ENCODE data around the gene DCUN1D4.

The DCUN1D4 gene

GRCh38 chr4:51895816-51896408, 53.0 kb downstream of the DCUN1D4 start:
- no peak for TF ChIP-seq GATA2 (IDR thresholded peaks at IDR 0.05; ENCODE audit: low read depth, low read length)
- no peak for TF ChIP-seq GATA3 (IDR thresholded peaks at IDR 0.05; ENCODE audit: low read depth, low read length)

DNA sequence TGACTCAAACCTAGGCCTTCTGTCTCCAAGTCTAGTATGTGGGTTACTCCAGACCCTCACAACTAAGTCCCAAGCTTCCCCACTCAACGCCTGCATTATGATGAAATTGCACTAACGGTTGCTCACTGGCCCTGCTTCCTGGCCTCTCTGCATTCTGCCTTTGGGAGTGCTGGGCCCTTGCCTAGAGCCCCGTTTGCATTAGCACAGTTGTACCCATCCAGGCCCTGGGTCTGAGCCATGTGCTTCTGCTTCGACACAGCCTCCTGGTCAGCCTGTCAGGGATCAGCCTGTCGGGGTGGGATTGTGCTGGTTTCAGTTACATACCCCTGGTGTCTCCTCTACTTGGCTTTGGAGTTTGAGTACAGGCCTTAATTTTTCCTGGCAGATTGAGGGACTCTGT, 58.4 kb downstream of the DCUN1D4 start:
- no peak for TF ChIP-seq GATA2 (IDR thresholded peaks at IDR 0.05; ENCODE audit: low read depth, low read length)
- TF ChIP-seq GATA3 (IDR thresholded peaks at IDR 0.05; ENCODE audit: low read depth, low read length), result no peak

DNA sequence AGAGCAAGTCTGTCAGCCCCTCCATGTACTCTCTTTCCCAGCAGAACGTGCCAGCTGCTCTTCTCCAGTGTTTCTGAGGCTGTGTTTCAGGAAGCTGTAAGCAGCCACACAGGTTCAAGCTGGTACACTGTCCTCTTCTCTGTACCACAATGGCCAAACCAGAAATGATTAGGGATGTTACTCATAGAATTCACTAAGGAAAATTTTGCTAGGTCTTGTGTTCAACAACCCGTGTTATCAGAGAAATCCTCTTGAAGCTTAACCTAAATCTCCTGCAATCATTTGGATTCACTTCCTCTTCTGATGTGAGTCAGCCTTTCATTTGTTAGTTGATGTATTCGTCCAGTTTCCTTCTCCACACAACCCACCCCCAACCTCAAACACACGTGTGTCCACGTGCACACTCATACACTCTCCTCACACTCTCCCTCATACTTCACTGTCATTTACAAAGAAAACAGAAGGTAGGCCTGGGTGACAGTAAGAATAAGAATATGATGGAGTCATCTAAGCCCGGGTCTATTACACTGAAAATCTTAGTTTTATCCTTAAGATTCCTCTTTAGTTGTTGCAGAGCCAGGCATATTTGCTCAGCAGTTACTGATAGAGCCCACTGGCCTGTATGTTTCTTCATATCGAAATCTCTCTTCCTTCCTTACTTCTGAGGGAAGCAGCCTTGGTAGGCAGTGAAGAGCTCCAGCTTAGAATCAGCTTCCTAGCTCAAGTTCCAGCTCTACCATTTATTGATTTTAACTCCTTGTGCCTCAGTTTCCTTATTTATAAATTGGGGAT, 63.4 kb downstream of the DCUN1D4 start:
- TF ChIP-seq GATA3 (IDR thresholded peaks at IDR 0.05; ENCODE audit: low read depth, low read length), result no peak
- TF ChIP-seq GATA2 (IDR thresholded peaks at IDR 0.05; ENCODE audit: low read depth, low read length), result no peak

DNA sequence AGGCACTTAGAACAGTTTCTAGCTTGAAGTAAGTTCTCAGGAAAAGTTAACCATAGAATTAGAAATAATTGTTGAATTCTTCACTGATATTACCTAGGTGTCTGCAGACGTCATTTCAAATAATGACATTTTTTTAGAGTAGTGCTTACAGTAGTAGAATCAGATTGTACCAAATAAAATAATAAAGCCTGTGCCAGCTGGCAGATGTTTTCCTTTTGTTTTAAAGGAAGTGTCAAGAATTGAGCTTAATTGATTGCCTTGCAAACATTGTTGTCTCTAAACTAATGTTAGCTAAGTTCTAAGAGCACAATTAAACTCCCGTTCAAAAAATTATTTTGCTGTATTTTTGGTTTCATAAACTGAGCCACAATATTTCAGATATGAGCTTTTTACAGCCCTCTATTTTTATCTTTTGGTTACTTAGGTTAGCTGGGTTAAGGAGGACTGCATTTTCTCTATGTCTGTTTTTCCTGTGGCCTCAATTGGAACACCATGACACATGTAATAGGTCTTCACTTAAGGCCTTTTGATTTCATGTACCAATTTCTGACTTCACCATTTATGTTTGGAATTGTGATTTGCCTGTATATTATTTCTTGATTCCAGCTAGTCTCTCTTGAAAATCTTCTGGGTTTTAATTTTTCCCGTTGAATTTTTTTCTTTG, 64.2 kb downstream of the DCUN1D4 start:
- TF ChIP-seq GATA3 (IDR thresholded peaks at IDR 0.05; ENCODE audit: low read depth, low read length), result no peak
- TF ChIP-seq GATA2 (IDR thresholded peaks at IDR 0.05; ENCODE audit: low read depth, low read length), result no peak

GRCh38 chr4:51909236-51909703, 66.3 kb downstream of the DCUN1D4 start:
- no peak for TF ChIP-seq GATA3 (IDR thresholded peaks at IDR 0.05; ENCODE audit: low read depth, low read length)
- TF ChIP-seq GATA2 (IDR thresholded peaks at IDR 0.05; ENCODE audit: low read depth, low read length), result no peak

DNA sequence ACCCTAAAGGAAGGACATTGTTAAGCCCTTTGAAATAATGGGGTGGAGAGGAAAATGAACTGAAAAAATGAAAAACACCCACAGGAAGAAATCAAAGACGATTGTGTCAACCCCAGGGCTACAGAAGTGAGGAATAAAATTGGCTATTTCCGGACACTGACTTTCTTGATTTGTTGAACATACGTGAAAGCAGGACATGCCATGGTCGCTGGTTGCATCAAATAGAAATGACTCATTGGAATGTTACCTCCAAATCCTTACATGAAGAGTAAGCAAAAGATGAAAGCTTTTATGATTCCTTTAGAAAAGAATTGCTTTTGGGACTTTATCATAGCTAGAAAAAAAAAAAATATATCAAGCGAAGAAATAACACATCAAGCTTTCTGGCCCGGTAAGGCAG, 75.3 kb downstream of the DCUN1D4 start:
- TF ChIP-seq GATA2 (IDR thresholded peaks at IDR 0.05; ENCODE audit: low read depth, low read length) (no peak), GATA3 (IDR thresholded peaks at IDR 0.05; ENCODE audit: low read depth, low read length) (no peak)

- no peak for TF ChIP-seq GATA3 (IDR thresholded peaks at IDR 0.05; ENCODE audit: low read depth, low read length)
- no peak for TF ChIP-seq GATA2 (IDR thresholded peaks at IDR 0.05; ENCODE audit: low read depth, low read length)
These were observed 80.4 kb downstream of the DCUN1D4 start for GRCh38 chr4:51923343-51923742.

DNA sequence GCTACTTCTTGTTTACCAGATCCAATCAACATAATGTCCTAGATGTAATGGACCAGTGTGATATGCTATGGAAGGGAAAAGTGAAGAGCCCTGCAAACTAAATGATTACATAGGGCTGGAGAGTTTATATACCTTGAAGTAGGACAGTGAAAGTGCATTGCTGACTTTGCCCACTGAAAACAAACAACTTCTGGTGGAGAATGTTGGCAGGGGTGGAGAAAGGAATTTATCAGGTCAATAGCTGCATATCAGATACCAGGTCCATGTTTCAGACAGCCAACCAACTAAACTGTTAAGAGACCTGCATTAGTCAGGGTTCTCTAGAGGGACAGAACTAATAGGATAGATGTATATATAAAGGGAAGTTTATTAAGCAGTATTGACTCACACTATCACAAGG, 82.4 kb downstream of the DCUN1D4 start:
- TF ChIP-seq GATA2 (IDR thresholded peaks at IDR 0.05; ENCODE audit: low read depth, low read length) (no peak), GATA3 (IDR thresholded peaks at IDR 0.05; ENCODE audit: low read depth, low read length) (no peak)

DNA sequence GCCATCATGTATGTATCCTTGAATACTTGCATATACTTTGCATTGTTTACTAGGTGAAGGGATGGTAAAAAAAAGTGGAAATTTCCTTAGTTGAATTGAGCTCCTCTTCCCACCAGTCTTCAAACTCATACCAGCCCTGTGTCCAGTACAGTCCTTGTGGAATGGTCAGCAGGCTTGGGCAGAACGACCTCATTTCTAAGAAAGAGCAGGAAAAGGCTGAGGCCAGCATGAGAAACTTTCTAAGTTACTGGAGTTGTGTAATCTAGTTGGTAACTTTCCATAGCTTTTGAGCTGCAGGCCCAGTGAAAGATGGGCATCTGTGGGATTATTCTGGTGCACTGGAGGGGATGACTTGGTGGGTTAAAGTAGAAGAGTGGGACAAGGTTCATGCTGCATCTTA, 87.6 kb downstream of the DCUN1D4 start:
- TF ChIP-seq GATA3 (IDR thresholded peaks at IDR 0.05; ENCODE audit: low read depth, low read length) (no peak), GATA2 (IDR thresholded peaks at IDR 0.05; ENCODE audit: low read depth, low read length) (no peak)

GRCh38 chr4:51931461-51931860, 88.5 kb downstream of the DCUN1D4 start:
- TF ChIP-seq GATA2 (IDR thresholded peaks at IDR 0.05; ENCODE audit: low read depth, low read length), result no peak
- no peak for TF ChIP-seq GATA3 (IDR thresholded peaks at IDR 0.05; ENCODE audit: low read depth, low read length)

GRCh38 chr4:51932261-51932660, 89.3 kb downstream of the DCUN1D4 start:
- TF ChIP-seq GATA3 (IDR thresholded peaks at IDR 0.05; ENCODE audit: low read depth, low read length) (no peak), GATA2 (IDR thresholded peaks at IDR 0.05; ENCODE audit: low read depth, low read length) (no peak)

GRCh38 chr4:51932684-51933083, 89.7 kb downstream of the DCUN1D4 start:
- TF ChIP-seq GATA3 (IDR thresholded peaks at IDR 0.05; ENCODE audit: low read depth, low read length), result no peak
- TF ChIP-seq GATA2 (IDR thresholded peaks at IDR 0.05; ENCODE audit: low read depth, low read length), result no peak

DNA sequence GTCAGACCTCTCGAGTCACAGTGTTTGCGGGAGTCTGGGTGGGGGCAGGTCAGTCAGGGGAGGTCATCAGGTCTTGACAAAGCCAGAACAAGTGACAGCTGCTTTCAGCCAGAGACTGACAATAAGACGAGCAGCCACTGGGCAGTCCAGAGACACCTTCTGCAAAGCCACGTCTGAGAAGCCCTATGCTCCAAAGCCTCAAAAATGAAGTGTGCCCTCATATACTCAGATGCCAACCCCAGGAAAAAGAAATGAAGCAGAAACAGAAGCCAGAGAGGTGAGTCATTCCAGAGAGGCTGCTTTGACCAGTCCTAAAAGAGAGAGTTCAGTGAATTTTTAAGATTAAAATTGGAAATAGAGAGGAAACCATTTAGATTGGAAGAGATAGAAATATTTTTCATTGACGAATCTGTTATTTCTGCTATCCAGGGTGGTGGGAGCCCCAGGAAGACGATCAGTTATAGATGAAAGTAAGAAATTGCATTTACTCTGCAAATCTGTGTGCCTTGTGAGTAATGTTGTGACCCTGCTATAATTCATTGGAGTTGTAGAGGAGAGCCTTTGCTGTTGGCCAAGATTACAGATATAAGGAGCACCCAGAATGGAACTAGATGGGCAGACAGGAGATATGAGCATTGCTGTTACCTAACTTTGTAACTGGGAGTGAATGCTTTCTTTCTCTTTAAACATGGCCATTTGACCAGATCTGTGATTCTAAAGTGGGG, 99.3 kb downstream of the DCUN1D4 start:
- no peak for TF ChIP-seq GATA2 (IDR thresholded peaks at IDR 0.05; ENCODE audit: low read depth, low read length)
- no peak for TF ChIP-seq GATA3 (IDR thresholded peaks at IDR 0.05; ENCODE audit: low read depth, low read length)

- TF ChIP-seq GATA2 (IDR thresholded peaks at IDR 0.05; ENCODE audit: low read depth, low read length) (no peak), GATA3 (IDR thresholded peaks at IDR 0.05; ENCODE audit: low read depth, low read length) (no peak)
These were observed 99.9 kb downstream of the DCUN1D4 start for GRCh38 chr4:51942833-51943215.

Data from SH-SY5Y (cell line).